Putamen (tissue), 1 donor: ENCODE data around the gene TARS3.
"Not testable (repeated sequence)": the region's sequence is repeated elsewhere in the genome, so short reads cannot be mapped to it uniquely, and the experiment has no call there.

ENCODE experiments used
- DNase-seq: peaks from one replicate; pipeline ENCODE4 v3.0.0-alpha.2; 2016; ENCODE audit warnings: low spot score

Gene TARS3

DNA sequence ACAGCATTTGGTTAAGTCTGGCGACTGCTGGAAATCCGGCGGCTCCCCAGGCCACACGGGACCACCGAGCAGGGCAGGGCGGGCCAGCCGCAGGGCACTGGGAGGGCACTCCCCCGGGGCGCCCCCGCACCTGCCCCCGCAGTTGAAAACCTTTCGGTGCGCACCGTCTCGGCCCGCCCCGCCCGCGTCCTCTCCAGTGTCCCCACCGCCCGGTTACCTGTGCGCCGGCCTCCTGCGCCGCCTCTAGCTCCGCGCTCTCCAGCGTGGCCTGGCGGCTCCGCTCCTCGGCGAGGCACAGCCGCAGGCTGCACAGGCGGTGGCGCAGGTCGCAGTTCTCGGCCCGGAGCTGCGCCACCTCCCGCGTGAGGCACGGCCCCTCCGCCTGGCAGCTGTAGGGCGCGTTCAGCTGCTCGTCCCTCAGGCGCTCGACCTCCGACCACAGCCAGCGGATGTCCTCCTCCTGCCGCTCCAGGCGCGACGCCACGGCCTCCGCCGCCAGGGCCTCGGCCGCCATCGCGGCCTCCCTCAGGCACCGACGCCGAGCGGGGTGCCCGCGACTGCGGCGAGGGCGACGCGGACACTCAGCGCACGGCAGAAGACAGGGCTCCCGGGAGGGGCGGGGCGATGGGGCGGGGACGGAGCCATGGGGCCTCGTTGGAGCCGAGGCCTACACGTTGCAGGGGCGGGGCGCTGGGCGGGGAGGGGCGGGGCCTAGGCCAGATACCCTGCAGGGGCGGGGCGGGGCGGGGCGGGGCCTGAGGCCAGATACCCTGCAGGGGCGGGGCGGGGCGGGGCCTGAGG is at the start of gene TARS3:
TSS of gene TARS3 (minus strand) at position 600 of the 801 bp plus-strand sequence. CDS start at position 514, 86 bp downstream.
- peak; percentile 95 for DNase-seq

DNA sequence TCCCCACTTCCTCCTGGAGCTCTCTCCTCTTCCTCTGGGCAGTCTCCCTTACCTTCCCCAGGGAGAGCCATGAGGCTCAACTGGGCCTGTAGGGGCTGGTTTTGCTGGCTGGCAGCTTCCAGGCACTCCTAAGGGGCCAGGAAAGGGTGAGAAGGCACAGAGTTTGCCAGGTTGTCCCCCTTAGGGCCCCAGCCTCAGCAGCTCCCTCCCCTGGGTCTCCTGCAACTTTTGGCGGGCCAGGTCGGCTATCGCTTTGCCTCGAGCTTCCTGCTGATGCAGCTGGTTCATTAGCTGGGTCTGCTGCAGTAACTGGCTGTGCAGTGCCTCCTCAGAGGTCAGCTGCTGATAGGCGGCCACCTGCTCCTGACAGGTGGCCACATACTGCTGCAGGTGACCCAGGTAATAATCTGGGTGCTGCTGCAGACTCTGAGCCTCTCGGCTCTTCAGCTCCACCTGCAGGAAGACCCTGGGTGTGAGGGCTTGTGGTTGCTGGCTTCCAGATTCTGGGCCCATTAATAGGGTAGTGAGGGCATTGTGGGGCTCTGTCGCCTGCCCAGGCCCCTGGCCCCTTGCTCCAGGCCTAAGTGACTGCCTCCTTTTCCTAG is 49.3 kb upstream of the TARS3 start:
- no peak for DNase-seq

DNA sequence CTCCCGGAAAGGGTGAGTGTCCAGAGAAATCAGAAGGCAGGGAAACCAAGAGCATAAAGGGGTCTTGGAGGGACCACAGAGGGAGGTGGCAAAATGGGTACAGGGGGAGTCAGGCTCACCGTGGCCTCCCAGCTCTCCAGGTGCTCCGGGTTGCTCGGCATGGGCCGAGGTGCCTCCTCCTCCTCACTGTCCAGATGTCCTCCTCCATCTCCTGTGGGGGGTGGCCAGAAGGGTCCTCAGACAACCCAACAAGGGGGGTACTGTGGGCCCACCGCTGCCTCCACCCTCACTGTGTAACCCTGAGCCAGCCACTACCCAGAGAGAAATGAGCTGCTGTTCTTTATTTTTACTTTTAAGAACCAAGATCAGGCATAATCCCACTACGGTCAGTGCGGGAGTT is 48.6 kb upstream of the TARS3 start:
- DNase-seq = no peak

DNA sequence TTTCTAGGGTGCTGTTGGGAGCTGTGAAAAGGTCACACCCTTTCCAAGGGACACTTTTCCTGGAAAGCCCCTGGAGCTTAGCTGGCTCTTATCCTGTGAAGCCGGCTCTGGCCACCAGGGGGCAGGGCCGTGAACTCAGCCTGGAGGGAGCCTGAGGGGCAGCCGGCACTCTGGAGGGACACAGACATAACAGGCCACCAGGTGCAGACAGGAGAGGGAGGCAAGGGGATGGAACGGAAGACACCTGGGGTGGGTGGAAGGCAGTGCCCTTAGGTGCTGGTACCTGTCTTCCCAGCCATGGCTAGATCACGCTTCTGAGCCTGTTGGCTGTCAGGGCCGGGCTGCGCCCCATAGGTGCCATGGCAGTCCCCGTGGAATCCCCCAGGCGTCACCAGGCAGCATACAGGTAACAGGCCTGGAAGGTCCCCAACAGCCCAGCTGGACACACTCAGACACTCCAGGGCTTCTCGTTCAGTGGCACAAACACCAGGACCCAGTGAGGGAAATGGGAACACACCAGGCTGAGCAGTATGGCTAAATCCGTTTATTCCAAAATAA is 42.9 kb upstream of the TARS3 start:
- not testable (repeated sequence) for DNase-seq

DNA sequence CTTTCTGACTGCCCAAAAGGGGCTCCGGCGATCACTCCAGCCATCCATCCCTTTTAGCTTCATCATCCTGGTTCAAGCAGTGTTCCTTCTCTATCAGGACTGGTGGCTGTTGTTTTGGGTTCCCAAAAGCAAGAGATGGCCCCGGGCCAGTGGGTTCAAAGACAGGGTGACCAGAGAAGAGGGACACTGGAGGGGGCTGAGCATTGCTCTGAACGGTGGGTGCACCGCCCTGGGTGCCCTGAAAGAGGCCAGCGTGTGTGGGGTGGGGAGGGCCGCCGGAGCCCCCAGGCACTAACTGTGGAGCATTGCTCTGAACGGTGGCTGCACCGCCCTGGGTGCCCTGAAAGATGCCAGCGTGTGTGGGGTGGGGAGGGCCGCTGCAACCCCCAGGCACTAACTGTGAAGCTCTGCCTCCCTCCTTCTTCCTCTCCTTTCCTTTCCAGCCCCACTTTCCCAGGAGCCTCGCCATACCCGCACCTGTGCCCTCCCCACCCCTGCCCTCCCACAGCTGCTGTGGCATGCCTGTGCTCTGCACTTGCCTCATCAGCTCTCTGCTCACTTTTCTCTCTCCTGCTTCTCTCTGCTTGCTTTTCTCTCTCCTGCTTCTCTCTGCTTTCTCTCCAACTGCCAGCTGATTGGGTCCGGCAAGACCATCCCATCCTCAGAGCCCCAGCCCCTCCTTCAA is 41.6 kb upstream of the TARS3 start:
- no peak for DNase-seq

DNA sequence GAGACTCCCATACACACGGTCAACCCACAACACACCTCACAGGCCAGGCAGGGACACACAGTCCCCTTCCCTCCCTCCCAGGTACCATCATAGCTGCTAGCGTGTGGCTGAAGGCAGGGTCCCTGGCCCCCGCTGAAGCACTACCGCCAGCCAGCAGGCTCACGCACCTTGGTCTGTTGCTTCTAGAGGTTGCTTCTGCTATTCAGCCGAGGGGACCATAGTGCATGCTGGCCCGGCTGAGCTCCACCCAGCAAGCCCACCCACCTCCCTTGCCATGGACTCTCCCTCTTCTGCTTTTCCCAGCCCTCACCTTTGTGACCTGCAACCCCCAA is 41.0 kb upstream of the TARS3 start:
- not testable (repeated sequence) for DNase-seq

DNA sequence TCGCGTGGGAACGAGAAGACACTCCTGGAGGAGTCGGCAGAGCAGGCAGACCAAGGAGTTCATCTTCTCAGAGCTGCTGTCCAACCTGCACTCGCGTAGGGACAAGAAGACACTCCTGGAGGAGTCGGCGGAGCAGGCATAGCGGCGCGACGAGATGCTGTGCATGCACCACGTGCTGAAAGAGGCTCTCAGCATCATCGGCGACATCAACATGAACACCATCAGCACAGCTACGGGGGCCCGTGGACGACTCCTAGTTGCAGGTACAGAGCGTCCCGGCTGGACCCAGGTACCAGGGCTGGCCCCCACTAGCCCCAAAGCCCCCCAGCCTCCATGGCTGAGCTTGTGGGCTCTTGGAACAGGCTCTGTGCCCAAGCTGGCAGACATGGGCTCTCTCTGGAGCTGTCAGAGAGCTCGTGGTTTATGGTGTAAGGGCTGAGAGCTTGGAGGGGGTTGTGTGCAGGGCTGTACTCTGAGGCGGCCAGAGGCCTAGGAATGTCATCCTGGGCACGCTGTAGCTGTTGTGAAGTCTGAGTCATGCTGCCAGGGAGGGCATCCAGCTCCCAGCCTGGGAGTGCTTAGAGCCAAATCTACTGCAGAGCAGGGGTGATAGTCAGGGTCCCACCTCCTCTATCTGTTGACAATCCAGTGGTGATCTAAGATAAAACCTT is 40.5 kb upstream of the TARS3 start:
- not testable (repeated sequence) for DNase-seq

DNA sequence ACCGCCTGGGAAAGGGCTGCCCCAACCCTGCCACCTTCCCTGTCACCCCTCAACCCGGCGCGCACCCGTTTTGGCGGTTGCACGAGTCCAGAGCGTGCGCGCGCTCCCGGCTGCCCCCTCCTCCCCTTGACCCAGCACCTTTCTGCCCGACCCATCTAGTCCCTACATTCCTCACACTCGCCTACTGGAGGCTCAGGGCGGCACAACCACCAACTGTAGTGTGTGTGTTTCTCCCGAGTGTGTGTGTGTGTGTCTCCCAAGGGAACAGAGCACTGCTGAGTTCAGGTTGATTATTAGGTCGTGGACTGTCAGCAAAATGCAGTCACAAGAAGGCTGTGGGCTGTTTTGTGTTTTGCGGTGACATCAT is 22.4 kb upstream of the TARS3 start:
- DNase-seq = not testable (repeated sequence)

DNA sequence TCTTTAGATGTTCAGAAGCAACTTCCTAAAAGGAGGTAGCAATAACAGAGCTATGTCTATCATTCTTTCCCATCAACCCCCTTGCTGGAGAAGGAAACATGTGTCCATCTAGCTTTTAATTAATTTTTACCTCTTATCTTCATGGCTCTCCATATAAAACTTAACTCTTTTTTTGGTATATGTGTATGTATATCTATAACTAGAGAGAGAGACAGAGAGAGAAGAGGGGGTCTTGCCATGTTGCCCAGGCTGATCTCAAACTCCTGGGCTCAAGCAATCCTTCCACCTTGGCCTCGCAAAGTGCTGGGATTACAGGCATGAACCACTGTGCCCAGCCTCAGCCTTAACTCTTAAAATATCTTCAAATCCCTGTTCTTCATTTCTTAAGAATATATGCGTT is 10.6 kb upstream of the TARS3 start:
- DNase-seq = not testable (repeated sequence)

DNA sequence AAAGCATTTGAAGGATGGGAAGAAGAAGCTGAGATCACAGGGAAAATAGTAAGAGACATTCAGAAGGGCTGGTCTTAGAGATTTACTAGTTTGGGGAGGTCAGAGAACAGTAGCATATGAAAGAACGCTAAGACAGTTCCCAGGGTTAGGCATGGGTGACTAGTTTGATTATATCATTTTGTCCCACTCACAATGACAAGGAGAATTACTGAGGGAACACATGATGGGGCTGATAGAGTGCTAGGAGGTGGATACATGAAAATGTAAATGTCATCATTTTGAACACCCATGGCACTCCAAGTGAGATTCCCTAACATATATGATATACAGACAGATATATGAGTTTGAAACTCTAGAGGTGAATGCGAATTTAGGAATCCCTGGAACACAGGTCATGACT is 9.3 kb upstream of the TARS3 start:
- no peak for DNase-seq

DNA sequence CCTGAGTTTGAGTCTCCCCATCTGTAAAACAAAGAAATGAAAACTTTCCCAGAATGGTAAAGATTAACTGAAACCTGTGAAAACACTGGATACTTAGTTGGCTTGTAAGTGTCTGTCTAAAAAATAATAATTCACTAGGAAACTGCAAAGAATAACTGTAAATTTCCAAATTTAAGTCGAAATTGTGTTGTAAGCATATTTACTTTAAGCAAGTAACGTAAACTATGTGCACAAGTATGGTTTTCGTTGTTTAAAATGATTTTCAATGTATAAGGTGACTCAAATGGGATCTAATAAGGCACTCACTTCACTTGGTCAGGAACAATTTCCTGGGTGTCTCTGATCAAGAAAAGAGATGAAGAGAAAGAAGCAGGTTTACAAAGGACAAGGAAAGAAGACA is 8.5 kb upstream of the TARS3 start:
- no peak for DNase-seq

DNA sequence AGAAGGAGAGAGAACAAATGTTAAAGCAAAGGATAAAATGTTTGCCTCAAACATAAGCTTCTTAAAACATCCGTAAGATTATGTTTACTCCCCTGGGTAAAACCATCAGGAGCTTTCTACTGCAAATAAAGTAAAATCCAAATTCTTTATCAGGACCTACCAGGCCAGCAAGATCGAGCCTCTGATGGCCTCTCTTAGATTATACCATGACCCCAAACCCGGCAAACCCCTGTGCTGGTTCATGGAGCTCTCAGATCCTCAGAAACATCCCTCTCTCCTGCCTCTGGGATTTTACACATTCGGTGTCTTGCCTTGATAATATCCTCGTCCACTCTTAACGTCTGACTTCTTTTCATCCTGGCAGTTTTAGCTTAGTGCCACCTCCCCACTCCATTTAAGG is 7.5 kb upstream of the TARS3 start:
- no peak for DNase-seq

DNA sequence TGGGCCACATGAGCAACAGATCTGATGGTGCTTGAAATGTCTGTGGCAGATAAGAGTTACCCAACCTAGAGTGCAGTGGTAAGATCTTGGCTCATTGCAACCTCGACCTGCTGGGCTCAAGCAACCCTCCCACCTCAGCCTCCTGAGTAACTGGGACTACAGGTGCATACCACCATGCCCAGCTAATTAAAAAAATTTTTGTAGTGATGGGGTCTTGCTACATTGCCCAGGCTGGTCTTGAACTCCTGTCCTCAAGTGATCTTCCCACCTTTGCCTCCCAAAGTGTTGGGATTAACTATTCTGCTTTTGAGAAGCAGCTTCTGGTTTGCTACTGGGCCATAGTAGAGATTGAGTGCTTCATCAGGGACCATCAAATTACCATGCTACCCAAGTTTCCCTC is 2.9 kb upstream of the TARS3 start:
- no peak for DNase-seq

DNA sequence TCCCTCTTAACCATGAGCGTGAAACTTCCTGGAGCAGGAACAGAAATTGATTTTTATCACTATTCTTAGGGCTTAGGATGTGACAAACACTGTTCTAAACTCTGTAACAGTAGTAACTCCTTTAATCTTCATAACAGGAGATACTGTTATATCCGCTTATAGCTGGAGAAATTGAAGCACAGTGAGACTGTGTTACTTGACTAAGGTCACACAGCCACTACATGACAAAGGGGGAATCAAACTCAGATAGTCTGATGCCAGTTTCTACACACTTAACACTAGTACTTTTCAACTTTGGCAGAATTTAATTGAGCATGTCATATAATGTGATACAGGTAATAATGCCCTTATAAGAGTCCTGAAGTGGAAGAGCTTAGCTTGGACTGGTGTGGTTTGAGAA is 800 bp upstream of the TARS3 start:
- DNase-seq = no peak

DNA sequence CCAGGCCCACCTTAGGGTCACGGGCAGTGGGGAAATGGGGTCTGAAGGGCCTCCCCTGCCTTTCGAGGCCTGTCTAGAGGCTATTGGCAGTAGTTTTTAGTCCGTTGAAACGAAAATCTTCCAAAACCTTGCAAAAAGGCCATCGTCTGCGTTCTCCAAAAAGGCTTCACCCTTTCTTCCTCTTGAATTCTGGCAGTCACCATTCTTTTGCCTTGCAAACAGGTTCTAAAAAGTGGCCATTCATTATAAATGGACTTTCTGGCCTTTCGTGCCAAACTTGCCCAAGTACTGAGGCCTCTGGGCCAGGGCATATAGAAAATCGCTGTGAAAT is 367 bp upstream of the TARS3 start:
- DNase-seq = no peak

DNA sequence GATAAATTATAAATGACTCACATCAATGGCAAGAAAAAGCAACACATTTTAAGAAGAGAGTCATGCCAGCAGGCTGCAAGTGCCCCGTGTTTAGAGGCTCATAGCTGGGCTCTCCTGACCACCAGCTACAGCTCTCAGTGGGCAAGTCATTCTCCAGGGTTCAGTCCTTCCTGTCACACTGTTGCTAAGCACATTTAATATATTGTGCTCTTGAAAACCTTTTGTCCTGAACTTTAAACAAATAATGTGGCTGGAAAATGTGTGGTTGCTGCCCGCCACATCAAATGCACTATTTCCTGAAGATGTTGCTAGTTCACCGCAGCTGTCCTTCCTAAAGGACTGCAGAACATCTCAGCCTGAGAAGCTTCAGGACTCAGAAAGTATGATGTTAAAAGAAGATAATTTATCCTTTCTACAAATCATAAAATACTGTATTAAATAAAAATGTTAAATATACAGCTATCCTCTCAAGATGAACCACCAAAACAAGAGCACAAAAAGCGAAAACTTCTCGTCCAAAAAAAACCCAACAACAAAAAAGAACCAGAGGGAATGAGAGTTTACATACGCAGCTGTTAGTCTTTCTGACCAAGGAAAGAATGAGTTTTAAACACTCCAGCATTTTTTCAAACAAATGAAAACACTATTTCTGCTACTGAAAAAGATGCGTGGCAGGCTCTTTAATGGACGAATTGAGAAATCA is 951 bp downstream of the TARS3 start:
- no peak for DNase-seq

DNA sequence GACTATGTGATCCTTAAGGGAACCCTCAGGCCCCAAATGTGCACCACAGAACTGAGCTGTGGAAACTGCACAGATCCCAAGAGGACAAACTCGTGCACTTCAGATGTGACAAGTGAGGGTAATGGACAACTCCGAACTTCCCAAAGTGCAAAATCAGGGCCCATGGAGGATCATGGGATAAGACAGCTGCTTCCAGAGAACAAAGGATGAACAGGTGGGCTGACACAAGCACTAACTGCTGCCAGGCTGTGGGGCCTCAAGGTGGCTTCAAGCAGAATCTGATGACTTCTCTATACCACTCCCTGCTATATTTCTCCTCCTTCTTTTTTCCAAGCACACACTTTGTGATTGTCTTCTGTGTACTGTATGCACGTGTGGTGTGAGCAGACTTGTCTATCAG is 5.4 kb downstream of the TARS3 start:
- no peak for DNase-seq

DNA sequence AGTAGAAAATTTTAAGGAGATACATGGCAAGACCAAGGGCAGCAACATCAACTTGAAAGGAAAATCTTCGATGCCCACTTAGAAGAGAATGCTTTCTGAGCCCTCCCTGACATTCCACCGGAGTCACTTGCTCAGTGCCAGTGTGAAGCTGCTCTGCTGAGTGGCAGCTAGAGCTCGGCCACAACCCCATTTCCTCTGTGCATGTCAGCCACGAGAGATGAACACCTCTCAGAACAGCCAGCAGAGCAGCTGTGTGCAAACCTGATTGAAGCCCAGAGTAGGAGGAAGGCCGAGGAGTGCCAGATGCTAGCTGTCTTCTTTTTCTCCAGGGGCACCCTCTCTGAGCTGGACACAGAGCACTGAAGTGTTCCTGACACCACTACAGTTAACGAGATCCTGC is 12.2 kb downstream of the TARS3 start:
- no peak for DNase-seq

DNA sequence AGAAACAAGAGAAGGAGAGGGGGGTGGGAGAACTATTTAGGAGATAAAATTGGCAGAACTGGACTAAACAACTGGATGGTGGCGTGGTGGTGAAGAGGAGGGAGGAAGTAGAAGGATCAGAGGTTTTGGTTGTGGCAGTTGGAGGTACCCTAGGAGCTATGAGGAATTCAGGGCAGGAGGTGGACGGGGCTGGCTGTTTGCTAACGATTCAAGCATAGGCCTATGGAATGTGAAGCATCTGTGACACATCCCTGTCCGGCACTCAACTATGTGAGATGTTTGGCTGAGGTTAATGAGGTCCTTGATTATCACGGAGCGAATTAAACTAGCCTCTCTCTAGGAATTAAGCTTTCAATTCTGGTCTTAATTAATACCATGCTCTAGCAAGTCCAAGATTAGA is 13.5 kb downstream of the TARS3 start:
- DNase-seq = no peak

DNA sequence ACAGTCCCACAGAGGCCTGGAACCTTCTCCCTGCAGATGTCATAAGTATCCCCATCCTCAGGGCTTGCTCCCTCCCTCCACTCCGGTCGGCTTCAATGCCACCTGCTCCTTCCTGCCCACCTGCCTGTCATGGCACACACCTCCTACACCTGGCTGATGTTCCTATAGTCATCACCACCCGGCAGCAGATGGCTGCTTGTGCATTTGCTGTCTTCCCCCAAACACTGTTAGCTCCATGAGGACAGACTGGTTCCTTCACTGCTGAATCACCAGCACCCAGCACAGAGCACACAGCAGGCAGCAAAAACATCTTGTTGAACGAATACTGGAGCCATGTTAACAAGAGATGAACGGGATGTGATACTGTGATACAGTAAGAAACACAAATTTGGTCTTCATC is 14.8 kb downstream of the TARS3 start:
- DNase-seq = no peak

DNA sequence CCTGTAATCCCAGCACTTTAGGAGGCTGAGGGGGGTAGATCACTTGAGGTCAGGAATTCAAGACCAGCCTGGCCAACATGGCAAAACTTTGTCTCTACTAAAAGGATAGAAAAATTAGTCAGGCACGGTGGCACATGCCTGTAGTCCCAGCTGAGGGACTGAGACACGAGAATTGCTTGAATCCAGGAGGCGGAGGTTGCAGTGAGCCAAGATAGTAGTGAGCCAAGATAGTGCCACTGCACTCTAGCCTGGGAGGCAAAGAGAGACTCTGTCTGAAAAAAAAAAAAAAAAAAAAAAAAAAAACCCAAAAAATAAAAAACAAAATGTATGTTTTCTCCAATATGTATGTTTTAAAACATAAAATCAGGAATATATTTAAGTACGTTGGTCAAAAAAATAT is 16.3 kb downstream of the TARS3 start:
- DNase-seq = no peak

DNA sequence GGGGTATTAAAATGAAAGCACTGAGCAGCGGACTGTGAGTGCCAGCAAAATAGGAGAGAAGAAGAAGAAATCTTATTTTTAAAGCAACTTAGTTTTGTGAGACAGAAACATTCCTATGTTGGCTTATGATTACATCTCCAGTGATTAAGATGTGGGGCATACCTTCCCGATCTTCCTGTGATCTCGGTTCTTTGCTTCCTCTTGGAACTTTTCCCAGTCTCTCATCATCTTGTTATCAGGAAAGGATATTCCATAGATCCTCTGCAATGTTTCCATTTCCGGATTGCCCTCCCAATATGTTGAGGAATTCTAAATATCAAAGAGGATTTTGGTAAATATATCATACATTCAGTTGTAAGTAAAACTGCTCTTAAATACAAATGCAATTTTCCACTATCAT is 22.2 kb downstream of the TARS3 start:
- DNase-seq = no peak
